WTC11 (cell line): ENCODE results near the gene CNP. TPM values are rescaled to one million over a fixed set of nuclear protein-coding genes. Genes with fewer than 3 reads are reported as not detected.

ENCODE experiments used
- ATAC-seq: fragments of 200-7000 bp; cut with Tn5 transposase; 2 replicates; pipeline ENCODE4 v1.10.0; 2021; ENCODE audit warnings: mild to moderate bottlenecking, moderate library complexity
- CTCF ChIA-PET: fragments of 300-600 bp; sonication (Branson Sonifier 250); formaldehyde crosslinking; loops from one replicate; lab custom pipeline; 2021; ENCODE audit warnings: antibody characterized with exemption; lab: Charles Lee
- POLR2A ChIA-PET: fragments of 350-600 bp; sonication (Branson Sonifier 250); formaldehyde crosslinking; loops from one replicate; lab custom pipeline; 2021; ENCODE audit warnings: antibody characterized with exemption; lab: Charles Lee
- DNase-seq: peaks from one replicate; pipeline ENCODE4 v3.0.0; 2021; ENCODE audit warnings: low spot score
- H3K27ac Mint-ChIP-seq: 2 replicates; pipeline ENCODE4 v1.8.0; 2021; ENCODE audit warnings: mixed read lengths
- H3K27me3 Mint-ChIP-seq: 2 replicates; pipeline ENCODE4 v1.8.0; 2021; ENCODE audit warnings: low read depth, mild to moderate bottlenecking, moderate library complexity, mixed read lengths
- H3K36me3 Mint-ChIP-seq: 2 replicates; pipeline ENCODE4 v1.8.0; 2021; ENCODE audit warnings: mixed read lengths
- H3K4me1 Mint-ChIP-seq: 2 replicates; pipeline ENCODE4 v1.8.0; 2022; ENCODE audit warnings: mixed read lengths
- H3K4me3 Mint-ChIP-seq: 2 replicates; pipeline ENCODE4 v1.8.0; 2021; ENCODE audit warnings: mild to moderate bottlenecking, moderate library complexity, mixed read lengths
- H3K9me3 Mint-ChIP-seq: 2 replicates; pipeline ENCODE4 v1.8.0; 2021; ENCODE audit warnings: mixed read lengths
- ATF1 ChIP-seq: sonication (generic); formaldehyde crosslinking; IDR thresholded peaks from 2 replicates; pipeline ENCODE4 v1.8.1; 2023; ENCODE audit warnings: mild to moderate bottlenecking, moderate library complexity, missing genetic modification reagents
- E2F4 ChIP-seq: sonication (generic); formaldehyde crosslinking; IDR thresholded peaks from 2 replicates; pipeline ENCODE4 v1.8.1; 2022; ENCODE audit warnings: low read depth, mild to moderate bottlenecking, moderate library complexity, missing genetic modification reagents, borderline replicate concordance
- E2F5 ChIP-seq: sonication (generic); formaldehyde crosslinking; IDR thresholded peaks from 2 replicates; pipeline ENCODE4 v1.8.1; 2022; ENCODE audit warnings: mild to moderate bottlenecking, moderate library complexity, missing genetic modification reagents
- ELF4 ChIP-seq: sonication (generic); formaldehyde crosslinking; IDR thresholded peaks from 2 replicates; pipeline ENCODE4 v1.8.1; 2022; ENCODE audit warnings: low read depth, mild to moderate bottlenecking, moderate library complexity, missing genetic modification reagents
- FOXJ3 ChIP-seq: sonication (generic); formaldehyde crosslinking; IDR thresholded peaks from 2 replicates; pipeline ENCODE4 v1.9.0; 2021; ENCODE audit warnings: missing genetic modification reagents, mild to moderate bottlenecking, borderline replicate concordance
- GABPB1 ChIP-seq: sonication (generic); formaldehyde crosslinking; IDR thresholded peaks from 2 replicates; pipeline ENCODE4 v1.8.1; 2023; ENCODE audit warnings: mild to moderate bottlenecking, missing genetic modification reagents
- GTF2I ChIP-seq: fragments of 250-450 bp; sonication (Bioruptor Pico); conservative IDR thresholded peaks from 2 replicates; pipeline ENCODE4 v1.4.0; 2021; ENCODE audit warnings: mild to moderate bottlenecking
- HMGXB4 ChIP-seq: sonication (generic); formaldehyde crosslinking; IDR thresholded peaks from 2 replicates; pipeline ENCODE4 v1.8.1; 2023; ENCODE audit warnings: mild to moderate bottlenecking, moderate library complexity, missing genetic modification reagents
- NFE2L1 ChIP-seq: sonication (generic); formaldehyde crosslinking; IDR thresholded peaks from 2 replicates; pipeline ENCODE4 v1.8.1; 2023; ENCODE audit warnings: missing genetic modification reagents
- NFYB ChIP-seq: sonication (generic); formaldehyde crosslinking; conservative IDR thresholded peaks from 2 replicates; pipeline ENCODE4 v1.8.0; 2022; ENCODE audit warnings: low read depth, missing genetic modification reagents
- PREB ChIP-seq: sonication (generic); formaldehyde crosslinking; IDR thresholded peaks from 2 replicates; pipeline ENCODE4 v1.8.1; 2022; ENCODE audit warnings: mild to moderate bottlenecking, missing genetic modification reagents, moderate library complexity, borderline replicate concordance
- RORB ChIP-seq: fragments of 250-450 bp; sonication (Bioruptor Pico); IDR thresholded peaks from 2 replicates; pipeline ENCODE4 v1.9.0; 2021; ENCODE audit warnings: mild to moderate bottlenecking
- SOX15 ChIP-seq: fragments of 250-450 bp; sonication (Bioruptor Pico); IDR thresholded peaks from 2 replicates; pipeline ENCODE4 v1.9.0; 2021; ENCODE audit warnings: mild to moderate bottlenecking
- TCF7 ChIP-seq: sonication (generic); formaldehyde crosslinking; IDR thresholded peaks from 2 replicates; pipeline ENCODE4 v1.8.0; 2022; ENCODE audit warnings: mild to moderate bottlenecking, low read depth, missing genetic modification reagents, moderate library complexity
- USF2 ChIP-seq: sonication (generic); formaldehyde crosslinking; IDR thresholded peaks from 2 replicates; pipeline ENCODE4 v1.8.1; 2023; ENCODE audit warnings: mild to moderate bottlenecking, missing genetic modification reagents, moderate library complexity
- ZMAT4 ChIP-seq: fragments of 250-450 bp; sonication (Bioruptor Pico); IDR thresholded peaks from 2 replicates; pipeline ENCODE4 v1.9.0; 2021; ENCODE audit warnings: mild to moderate bottlenecking
- ZNF416 ChIP-seq: fragments of 250-450 bp; sonication (Bioruptor Pico); IDR thresholded peaks from 2 replicates; pipeline ENCODE4 v1.9.0; 2021; ENCODE audit warnings: mild to moderate bottlenecking, inconsistent platforms
- ZNF425 ChIP-seq: fragments of 250-450 bp; sonication (Bioruptor Pico); conservative IDR thresholded peaks from 2 replicates; pipeline ENCODE4 v1.9.0; 2021; ENCODE audit warnings: mild to moderate bottlenecking
- total RNA-seq: library from RNA; stranded (reverse); gene quantifications from 3 replicates; pipeline ENCODE4 v1.2.3, GENCODE V29; 2021
- TF ChIP-seq, protein P1 (sequence below): sonication (generic); formaldehyde crosslinking; IDR thresholded peaks from 2 replicates; pipeline ENCODE4 v1.8.1; 2023; ENCODE audit warnings: mild to moderate bottlenecking, missing genetic modification reagents
- TF ChIP-seq, protein P2 (sequence below): fragments of 250-450 bp; sonication (Bioruptor Pico); IDR thresholded peaks from 2 replicates; pipeline ENCODE4 v1.8.0; 2021; ENCODE audit warnings: mild to moderate bottlenecking
- TF ChIP-seq, protein P3 (sequence below): sonication (generic); formaldehyde crosslinking; IDR thresholded peaks from 2 replicates; pipeline ENCODE4 v1.8.1; 2023; ENCODE audit warnings: mild to moderate bottlenecking, missing genetic modification reagents, moderate library complexity

CNP gene
- total RNA-seq, 1 experiment from 2014 or later = 52.5 TPM

DNA sequence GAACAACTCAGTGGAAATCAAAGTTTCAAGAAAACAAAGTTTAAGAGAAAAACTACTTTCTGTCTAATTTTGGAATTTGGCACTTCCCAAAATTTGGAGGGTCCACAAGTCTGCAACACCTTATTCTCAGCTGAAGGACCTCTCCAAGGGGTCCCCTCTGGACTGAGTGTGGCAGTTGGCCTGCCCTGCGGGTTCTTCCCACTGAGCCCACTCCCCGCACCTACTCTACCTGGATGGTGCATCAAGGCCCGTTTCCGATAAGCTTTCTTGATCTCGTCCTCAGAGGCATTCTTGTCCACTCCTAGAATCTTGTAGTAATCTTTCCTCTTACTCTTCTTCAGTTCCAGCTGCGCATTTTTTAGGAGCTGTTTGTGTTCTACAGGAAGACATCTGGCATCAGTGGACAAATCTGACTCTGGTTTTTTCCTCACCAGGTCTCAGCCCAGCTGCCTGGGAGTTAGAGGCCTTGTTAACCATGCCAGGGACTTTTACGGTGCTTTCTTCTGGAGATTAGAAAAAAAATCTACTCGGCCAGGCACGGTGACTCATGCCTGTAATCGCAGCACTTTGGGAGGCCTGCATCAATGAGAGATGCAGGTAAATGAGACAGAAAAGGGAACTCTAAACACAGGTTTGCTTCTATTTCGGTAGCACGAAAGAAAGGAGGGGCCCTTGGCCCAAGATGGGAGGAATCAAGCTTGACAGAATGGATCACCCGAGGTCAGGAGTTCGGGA, 15.6 kb downstream of the CNP start (continued):
- TF ChIP-seq E2F4 (no peak), ZNF416 (CRISPR knock-in tag) (no peak), ZMAT4 (CRISPR knock-in tag) (no peak), ATF1 (CRISPR knock-in tag) (no peak), ELF4 (CRISPR knock-in tag) (no peak), SOX15 (CRISPR knock-in tag) (no peak), NFYB (CRISPR knock-in tag) (no peak)

DNA sequence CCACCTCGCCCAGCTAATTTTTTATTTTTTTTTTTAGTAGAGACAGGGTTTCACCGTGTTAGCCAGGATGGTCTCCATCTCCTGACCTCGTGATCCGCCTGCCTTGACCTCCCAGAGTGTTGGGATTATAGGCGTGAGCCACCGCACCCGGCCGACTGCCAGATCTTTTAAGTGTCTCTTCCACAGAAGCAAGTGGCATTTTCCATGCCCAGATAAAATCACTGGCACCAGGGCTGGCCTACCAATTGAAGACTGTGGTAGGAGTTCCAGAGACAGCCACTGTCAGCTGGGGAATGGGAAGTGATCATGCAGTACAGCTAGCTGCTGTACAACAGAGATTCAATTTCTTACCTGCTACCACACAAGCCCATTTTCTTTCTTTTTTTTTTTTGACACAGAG, 17.9 kb downstream of the CNP start:
- H3K27ac Mint-ChIP-seq = no peak overlapping the region
- H3K9me3 Mint-ChIP-seq = 0 out of 2 replicates have a peak, but pooled peaks cover 3% of the 10 kb centered on the region
- POLR2A ChIA-PET = no interaction called here
- H3K4me3 Mint-ChIP-seq = no peak overlapping the region
- CTCF ChIA-PET = interaction anchor here (1.1 kb wide), 1 partner anchor 44 kb away, joined by 3 read pairs; no protein-coding TSS in a partner anchor
- no peaks in the 10 kb centered on the region for H3K27me3 Mint-ChIP-seq
- H3K4me1 Mint-ChIP-seq = no peaks in the 10 kb centered on the region
- peaks cover 91% of the 10 kb centered on the region for H3K36me3 Mint-ChIP-seq
- no peak for DNase-seq
- ATAC-seq = no peak
- TF ChIP-seq ZNF425 = no peak
- TF ChIP-seq, protein P1, sequence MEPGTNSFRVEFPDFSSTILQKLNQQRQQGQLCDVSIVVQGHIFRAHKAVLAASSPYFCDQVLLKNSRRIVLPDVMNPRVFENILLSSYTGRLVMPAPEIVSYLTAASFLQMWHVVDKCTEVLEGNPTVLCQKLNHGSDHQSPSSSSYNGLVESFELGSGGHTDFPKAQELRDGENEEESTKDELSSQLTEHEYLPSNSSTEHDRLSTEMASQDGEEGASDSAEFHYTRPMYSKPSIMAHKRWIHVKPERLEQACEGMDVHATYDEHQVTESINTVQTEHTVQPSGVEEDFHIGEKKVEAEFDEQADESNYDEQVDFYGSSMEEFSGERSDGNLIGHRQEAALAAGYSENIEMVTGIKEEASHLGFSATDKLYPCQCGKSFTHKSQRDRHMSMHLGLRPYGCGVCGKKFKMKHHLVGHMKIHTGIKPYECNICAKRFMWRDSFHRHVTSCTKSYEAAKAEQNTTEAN (CRISPR knock-in tag) = no peak
- TF ChIP-seq GTF2I = no peak
- no peak for TF ChIP-seq TCF7 (CRISPR knock-in tag)
- TF ChIP-seq USF2 = no peak
- TF ChIP-seq HMGXB4 (CRISPR knock-in tag) = no peak
- no peak for TF ChIP-seq E2F5 (CRISPR knock-in tag)
- TF ChIP-seq PREB = no peak
- TF ChIP-seq RORB (CRISPR knock-in tag) = no peak
- TF ChIP-seq GABPB1 = no peak
- TF ChIP-seq, protein P2, sequence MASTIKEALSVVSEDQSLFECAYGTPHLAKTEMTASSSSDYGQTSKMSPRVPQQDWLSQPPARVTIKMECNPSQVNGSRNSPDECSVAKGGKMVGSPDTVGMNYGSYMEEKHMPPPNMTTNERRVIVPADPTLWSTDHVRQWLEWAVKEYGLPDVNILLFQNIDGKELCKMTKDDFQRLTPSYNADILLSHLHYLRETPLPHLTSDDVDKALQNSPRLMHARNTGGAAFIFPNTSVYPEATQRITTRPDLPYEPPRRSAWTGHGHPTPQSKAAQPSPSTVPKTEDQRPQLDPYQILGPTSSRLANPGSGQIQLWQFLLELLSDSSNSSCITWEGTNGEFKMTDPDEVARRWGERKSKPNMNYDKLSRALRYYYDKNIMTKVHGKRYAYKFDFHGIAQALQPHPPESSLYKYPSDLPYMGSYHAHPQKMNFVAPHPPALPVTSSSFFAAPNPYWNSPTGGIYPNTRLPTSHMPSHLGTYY = no peak
- TF ChIP-seq NFYB (CRISPR knock-in tag) = no peak
- TF ChIP-seq FOXJ3 (CRISPR knock-in tag) = no peak
- TF ChIP-seq, protein P3, sequence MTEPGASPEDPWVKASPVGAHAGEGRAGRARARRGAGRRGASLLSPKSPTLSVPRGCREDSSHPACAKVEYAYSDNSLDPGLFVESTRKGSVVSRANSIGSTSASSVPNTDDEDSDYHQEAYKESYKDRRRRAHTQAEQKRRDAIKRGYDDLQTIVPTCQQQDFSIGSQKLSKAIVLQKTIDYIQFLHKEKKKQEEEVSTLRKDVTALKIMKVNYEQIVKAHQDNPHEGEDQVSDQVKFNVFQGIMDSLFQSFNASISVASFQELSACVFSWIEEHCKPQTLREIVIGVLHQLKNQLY (CRISPR knock-in tag) = no peak
- TF ChIP-seq NFE2L1 (CRISPR knock-in tag) = no peak
